Activated T-cell treated with anti-CD3 and anti-CD28 coated beads for 24 hours (primary cell): ENCODE measurements around the gene COG1.

Experiments
- DNase-seq: peaks from one replicate; pipeline ENCODE4 v3.0.0-alpha.2; 2020; ENCODE audit warnings: low read depth

COG1 gene

DNA sequence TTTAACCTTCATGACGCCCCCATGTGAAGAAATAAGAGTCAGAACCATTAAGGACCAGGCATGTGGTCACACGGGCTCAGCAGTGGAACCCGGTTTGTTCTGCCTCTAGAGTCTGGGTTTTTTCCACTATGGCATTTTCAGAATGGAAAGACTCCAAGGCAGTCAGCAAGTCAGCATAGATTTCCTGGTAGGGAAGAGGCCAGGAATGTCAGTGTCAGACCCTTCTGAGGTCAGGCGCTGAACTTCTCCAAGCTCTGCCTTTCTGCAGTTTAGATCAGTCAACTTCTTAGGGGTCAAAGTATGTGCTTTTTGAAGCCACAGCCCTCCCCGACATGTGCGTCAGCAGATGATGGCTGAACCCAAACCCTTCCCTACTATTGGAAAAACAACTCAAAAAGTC, 24.2 kb upstream of the COG1 start:
- no peak for DNase-seq

DNA sequence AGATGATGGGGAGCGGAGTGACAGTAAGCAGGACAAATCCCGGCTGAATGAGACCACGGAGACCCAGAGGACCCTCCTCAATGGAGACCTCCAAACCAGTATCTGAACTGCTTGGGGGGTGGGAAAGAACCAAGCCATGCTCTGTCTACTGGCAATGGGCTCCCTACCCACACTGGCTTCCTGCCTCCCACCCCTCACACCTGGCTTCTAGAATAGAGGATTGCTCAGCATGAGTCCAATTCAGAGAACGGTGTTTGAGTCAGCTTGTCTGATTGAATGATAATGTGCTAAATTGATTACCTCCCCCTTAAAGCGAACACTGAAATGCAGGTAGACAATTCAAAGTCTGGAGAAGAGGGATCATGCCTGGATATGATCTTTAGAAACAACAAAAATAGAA, 22.5 kb upstream of the COG1 start:
- DNase-seq, result no peak

DNA sequence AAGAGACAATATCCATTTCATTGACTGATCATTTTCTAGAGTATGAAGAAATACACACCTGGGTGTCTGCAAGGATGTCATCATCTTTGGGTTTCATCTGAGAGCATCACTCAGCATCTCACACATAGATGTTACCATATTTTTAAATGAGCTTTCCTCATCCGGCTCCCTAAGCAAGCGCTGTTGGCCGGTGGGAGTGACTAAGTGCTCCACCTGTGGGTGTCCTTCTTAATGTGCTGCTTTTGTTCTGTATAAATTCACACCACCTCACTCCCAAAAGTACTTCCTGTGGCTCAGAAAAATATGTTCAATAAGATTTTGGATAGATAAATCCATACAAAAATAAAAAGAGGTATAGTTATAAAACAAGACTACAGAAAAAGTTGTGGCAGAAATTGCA, 20.6 kb upstream of the COG1 start:
- DNase-seq, result no peak

DNA sequence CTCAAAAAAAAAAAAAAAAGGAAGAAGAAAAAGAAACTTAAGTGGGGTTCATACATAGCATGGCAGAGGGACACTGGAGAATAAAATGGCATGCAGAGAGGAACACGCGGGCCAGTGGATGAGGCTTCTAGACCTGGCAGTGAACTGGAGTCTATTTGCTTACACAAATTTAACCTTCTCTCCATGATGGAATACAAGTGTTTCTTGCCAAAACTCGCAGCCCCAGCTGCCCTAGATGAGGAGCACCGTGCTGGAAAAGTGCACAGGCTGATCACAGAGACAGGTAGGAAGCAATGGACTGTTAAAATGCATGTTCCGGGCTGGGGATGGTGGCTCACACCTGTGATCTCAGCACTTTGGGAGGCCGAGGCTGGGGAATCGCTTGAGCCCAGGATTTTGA, 18.7 kb upstream of the COG1 start:
- no peak for DNase-seq

DNA sequence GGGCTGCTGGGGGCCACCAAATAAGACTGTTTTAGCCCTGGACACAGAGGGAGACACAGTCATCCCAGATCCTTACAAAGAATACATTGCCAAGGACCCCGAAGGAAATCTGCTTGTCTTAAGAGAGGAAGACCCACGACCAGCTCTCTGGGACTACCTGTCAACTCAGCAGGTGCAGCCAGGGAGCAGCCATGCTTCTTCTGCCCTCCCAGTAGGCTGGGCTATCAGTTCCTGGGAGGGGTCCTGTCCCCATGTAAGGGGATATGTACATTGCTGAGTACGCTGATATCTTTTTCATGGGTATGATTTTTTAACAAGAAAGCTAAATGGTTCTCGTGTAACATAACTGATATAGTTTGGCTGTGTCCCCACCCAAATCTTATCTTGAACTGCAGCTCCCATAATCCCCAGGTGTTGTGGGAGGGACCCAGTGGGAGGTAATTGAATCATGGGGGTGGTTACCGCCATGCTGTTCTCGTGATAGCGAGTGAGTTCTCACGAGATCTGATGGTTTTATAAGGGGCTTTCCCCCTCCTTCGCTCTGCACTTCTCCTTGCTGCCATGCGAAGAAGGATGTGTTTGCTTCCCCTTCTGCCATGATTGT, 16.8 kb upstream of the COG1 start:
- no peak for DNase-seq

DNA sequence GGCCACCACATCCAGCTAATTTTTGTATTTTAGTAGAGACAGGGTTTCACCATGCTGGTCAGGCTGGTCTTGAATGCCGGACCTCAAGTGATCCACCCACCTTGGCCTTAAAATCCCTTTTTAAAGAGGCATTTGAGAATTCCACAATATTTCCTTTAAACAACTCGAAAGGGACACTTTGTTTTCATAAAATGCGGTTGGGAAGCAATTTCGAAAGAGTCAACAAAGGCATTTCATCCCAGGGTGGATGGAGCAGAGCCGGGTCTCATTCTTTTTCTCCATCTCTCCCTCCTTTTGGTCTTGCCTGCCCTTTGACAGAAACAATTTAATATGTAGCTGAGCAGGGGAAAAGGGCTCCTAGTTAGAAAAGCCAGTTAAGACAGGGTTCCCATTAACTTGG, 13.5 kb upstream of the COG1 start:
- DNase-seq, result no peak

DNA sequence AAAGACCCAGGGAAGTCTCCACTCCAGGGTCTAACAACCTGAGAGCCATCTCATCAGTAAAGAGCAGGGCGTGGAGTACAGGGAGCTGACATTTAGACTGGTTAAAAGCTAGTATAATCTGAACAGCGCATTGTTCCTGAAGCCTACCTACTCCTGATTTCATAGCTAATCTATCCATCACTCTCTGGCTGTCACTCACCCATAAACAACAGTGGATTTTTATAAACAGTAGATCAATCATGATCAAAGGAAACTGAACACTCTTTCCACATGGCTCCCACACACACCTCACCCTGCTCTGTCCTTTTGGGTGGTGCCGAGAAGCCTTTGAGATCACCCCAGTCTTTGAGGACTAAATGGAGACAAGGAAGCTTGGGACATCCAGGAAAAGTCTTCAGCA, 13.0 kb upstream of the COG1 start:
- no peak for DNase-seq

DNA sequence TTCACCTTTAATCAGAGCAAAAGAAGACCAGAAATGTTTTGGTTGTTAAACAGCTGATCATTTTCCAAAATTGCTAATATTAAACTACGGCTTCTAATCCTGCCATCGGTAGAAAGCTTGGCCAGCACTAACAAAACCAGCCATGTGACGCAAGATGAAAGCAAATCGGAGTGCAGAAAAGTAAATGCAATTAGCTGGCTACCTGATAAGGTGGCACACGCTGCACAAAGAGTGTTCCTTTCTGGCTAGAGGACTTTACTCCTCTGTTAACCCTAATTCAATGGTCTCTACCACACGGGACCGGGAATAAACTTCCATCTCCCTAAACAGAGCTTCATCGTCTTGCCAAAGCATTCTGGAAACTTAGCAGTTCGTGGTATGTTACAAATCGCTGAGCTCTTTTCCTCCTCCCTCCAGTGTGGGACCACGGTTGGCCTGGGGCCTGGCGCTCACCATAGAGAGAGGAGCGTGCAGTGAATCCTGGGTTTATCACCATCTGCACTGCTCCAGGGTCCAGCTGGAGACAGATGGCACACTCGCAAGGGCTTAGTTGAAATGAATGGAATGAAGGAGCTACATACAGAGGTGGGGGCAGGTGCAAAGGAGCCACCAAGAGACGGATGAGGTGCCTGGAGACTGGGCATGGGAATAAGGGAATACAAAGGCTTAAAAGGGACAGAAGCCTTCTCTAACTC, 10.1 kb upstream of the COG1 start:
- DNase-seq, result no peak

DNA sequence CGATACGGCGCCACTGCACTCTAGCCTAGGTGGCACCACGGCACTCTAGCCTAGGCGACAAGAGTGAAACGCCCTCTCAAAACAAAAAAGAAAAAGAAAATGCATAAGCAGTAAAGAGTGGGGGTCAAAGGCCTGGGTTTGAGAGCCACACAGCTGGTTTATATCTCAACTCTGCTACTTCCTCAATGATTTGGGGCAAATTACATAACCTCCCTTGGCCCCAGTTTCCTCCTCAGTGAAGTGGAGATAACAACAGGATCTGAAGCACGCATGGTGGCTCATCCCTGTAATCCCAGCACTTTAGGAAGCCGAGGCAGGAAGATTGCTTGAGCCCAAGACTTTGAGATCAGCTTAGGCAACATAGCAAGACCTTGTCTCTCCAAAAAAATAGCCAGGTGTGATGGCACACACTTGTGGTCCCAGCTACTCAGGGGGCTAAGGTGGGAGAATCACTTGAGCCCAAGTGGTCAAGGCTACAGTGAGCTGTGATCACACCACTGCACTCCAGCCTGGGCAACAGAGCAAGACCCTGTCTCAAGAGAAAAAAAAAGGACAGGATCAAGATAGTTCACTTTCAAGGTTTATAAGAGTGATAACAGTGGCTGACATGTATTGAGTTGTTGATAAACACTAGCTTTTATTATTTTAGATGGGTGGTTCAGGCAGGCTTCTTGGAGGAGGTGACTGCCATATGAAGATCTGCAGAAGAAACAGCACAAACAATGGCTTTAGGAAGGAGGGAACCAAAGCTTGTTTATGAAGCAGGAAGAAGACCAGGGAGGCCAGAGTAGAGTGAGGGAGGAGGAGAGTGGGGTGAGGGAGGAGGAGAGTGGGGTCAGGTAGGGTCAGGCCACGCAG, 8.5 kb upstream of the COG1 start:
- DNase-seq, result no peak

DNA sequence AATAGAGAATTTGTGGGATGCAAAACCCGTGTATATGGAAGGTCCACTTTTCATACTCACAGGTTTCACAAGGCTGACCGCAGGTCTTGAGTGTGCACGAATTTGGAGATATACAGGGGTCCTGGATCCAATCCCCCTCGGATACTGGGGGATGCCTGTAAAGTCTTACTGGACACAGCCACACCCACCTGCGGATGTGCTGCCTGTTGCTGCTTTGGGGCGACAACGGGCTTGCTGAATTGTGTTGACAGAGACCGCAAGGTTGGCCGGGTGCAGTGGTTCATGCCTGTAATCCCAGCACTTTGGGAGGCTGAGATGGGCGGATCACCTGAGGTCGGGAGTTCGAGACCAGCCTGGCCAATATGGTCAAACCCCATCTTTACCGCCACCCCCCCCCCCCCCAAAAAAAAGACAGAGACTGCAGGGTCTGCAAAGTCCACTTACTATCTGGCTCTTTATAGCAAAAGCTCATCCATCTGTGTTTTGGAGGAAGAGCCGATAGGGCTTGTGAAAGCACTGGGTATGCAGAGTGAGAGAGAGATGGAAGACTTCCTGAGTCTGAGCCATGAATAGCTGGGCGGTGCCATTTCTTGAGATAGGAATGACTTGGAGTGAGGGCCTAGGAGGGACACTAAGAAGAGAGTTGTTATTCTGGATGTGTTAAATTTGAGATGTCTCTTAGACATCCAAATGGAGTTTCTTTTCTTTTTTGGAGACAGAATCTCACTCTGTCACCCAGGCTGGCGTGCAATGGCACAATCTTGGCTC, 6.4 kb upstream of the COG1 start:
- DNase-seq, result no peak

DNA sequence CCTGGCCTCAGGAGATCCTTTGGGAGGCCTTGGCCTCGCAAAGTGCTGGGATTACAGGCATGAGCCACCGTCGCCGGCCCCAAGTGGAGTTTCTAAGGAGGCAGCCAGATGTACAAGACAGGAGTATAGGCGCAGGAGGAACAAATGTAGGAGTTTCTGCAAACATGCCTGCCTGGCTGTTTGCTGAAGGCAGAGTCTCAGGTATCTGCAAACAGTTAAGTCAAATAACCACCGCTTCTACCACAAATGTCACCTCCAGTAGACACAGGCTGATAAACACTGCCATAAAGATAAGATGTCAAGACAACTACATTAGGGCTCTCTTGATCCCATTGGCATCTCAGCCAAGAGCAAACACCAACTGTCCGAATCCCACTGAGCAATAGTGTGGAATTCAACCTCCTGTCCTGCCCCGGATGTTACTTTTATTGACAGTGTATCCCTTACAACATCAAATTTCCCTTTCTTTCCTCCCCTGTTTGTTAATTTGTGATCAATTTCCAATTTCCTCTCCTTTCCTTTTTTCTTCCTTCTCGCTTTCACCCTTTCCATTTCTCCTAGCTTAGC, 5.6 kb upstream of the COG1 start:
- DNase-seq, result no peak

DNA sequence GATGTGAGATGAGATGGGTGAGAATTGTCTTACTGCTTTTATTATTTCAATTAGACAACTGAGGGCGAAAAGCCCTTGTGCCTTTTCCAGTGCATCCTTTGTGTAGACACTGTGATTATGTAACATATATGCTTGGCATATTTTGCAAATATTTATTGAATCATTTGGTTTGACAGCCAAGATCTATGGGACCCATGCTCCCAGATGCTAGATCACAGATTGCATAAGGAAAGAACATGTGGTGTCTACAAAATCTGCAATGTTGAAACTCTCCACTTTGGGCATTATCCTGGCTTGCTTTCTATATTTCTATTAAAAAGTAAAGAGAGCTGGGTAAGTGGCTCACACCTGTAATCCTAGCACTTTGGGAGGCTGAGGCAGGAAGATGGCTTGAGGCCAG, 4.8 kb upstream of the COG1 start:
- no peak for DNase-seq

DNA sequence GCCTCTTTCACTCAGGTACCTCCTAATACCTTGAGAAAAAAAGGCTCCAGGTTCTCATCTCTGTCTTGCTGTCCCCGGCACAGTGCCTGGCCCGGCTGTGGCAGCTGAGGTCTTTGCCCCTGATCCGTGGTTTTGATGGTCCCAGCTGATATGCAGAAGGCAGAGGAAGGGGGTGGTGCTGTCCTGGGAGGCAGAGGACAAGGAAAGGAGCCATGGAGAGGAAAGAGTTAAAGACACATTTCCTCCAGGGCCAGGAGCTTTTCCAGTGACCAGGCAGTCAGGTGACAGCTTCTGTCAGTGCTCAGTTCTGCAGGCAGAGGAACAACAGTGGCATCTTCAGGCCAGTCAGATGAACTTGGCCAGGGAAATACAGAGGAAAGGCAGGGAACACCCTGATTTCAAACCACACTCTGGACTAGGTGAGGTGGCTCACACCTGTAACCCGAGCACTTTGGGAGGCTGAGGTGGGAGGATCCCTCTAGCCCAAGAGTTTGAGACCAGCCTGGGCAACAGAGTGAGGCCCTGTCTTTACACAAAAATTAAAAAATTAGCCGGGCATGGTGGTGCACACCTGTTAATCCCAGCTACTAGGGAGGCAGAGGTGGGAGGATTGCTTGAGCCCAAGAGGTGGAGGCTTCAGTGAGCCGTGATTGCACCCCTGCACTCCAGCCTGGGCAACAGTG, 3.3 kb upstream of the COG1 start:
- DNase-seq, result no peak

DNA sequence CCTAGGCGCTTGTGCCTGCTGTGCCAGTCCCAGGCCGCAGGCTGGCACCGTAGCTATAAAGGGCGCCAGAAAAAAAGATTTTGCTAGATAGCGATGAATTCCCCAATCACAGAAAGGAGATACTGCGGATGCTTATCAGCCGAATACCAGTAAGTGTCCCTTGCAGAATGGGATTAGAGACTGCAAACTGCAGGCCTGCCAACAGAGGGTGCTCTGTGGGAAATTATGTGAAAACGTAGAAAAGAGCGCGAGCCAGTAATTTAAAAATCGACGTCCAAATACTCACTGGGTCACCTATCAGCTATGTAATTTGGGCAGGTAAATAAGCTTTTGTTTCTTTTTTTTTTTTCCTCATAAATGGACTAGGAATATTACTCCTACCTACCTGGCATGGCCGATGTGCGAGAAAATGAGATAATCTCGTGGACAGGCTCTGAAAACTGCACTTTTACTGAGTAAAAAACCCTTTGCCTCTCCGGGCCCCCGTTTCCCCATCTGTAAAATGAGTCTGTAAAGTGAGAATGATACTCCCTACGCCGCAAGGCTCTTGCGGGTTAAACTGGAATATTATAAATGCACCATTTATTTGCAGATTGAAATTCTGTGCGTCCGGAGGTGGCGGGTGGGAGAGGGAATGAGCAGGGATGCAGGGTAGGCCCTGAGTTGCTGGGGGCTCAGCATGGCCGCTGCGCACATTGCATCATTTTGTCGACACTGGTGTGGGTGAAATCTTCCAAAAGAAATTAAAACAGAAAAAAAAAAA, 1.2 kb upstream of the COG1 start:
- DNase-seq, result peak; percentile 58

DNA sequence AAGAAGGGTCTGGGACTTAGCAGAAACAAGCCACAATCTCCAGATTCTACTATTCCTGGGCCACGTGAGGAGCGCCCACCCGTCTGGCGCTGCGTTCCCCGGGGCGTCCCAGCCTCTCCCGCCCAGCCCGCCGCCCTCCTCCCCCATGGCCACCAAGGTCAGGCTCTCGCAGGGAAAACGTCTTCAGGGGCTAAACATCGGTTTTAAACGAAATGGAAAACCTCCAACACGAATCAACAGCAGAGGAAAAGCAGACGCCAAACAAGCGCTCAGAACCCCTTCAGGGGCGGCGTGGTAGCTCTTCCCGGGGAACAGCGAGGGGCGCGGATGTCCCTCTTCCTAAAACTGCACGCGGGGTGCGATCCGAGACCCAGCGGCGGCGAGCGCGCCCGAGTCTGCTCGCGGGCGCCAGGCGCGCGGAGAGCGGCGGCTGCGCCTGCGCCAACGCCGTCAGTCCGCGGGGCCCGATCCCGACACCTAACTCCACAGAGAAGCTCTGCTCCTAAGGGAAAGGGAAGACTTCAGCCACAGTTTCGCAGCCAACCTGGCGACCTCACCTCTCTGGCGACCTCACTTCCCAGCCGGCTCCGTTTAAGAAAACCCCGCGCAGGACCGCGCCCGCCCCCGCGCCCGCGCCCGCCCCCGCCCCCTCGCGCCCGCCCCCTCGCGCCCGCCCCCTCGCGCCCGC, 505 bp upstream of the COG1 start:
- peak; percentile 54 for DNase-seq

DNA sequence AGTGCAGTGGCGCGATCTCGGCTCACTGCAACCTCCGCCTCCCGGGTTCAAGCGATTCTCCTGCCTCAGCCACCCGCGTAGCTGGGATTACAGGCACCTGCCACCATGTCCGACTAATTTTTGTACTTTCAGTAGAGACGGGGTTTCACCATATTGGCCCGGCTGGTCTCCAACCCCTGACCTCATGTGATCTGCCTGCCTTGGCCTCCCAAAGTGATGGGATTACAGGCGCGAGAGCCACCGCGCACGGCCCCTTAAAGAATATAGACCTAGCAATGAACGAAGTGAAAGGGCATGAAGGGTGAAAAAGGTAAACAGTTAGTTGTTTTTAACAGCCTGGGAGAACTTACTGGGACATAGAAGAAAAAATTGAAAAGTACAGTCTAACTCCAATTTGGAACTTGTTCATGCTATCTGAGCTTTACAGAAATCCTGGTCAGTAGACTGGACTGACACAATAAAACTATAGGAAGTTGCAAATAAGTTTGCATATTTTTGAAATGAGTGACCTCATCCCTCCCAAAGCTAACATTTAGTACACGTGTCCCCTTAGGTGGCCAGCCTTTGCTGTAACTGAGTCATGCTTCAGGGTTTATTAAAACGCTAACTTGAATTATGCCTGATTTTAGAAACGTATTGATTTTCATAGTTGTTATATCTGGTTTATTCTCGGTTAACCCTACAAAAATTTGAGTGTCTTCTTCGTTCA, 1.8 kb downstream of the COG1 start:
- no peak for DNase-seq

DNA sequence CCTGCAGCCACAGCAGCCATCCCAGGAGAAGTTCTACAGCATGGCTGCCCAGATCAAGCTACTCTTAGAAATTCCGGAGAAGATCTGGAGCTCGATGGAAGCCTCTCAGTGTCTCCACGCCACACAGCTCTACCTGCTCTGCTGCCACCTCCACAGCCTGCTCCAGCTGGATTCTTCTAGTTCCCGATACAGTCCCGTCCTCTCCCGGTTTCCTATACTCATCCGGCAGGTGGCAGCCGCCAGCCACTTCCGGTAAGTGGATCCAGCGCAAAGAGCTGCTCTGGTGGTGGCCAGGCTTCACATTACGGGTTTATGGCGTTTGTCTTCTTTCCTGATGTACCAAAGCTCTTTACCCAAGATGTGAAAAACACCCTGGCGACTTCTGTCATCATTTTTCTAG, 3.6 kb downstream of the COG1 start:
- DNase-seq, result no peak

DNA sequence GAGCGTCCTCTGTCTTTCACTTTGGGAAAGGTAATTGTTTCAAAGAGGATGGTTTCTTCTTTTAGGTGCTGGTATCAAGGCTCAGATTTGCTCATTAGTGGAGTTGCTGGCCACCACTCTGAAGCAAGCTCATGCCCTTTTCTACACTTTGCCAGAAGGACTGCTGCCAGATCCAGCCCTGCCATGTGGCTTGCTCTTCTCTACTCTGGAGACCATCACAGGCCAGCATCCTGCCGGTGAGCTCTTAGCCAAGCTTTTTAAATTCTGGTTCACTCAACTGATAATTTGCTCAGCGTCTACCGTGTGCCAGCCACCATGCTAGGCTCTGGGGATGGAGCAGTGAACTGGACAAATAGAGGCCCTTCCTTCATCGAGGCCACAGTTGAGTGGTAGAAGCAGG, 4.3 kb downstream of the COG1 start:
- DNase-seq, result no peak

DNA sequence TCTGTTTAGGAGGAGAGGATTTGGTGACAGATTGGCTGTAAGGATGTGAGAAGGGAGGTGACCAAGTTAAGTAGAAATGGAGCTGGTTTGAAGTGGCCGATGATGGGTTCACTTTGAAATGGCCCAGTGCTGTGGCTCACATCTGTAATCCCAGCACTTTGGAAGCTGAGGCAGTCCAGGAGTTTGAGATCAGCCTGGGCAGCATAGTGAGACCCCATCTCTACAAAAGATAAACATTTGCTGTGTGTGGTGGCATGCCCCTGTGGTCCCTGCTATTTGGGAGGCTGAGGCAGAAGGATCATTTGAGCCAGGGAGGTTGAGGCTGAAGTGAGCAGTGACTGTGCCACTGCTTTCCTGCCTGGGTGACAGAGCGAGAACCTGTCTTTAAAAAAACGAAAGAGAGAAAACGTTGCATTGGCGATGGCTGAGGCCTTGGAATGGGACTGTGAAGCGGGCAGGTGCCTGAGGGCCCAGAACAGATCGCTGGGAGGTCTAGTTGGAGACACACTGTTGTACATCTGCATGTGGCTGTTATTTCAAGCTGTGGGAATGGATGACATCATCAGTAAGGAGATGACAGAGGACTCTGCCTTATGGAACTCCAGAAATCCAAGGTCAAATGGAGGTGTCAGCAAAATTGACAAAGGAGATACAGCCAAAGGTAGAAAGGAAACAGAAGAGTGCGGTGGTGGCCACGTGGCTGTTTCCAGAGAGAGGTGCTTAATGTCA, 5.5 kb downstream of the COG1 start:
- DNase-seq, result no peak
